Measurements from ENCODE around the gene KRTAP12-3. TPM values are rescaled to one million over a fixed set of nuclear protein-coding genes. Genes with fewer than 3 reads are reported as not detected.
"Not testable (repeated sequence)": the region's sequence is repeated elsewhere in the genome, so short reads cannot be mapped to it uniquely, and the experiment has no call there.

Gene KRTAP12-3
- polyA plus RNA-seq, 12 donors = not detected

DNA sequence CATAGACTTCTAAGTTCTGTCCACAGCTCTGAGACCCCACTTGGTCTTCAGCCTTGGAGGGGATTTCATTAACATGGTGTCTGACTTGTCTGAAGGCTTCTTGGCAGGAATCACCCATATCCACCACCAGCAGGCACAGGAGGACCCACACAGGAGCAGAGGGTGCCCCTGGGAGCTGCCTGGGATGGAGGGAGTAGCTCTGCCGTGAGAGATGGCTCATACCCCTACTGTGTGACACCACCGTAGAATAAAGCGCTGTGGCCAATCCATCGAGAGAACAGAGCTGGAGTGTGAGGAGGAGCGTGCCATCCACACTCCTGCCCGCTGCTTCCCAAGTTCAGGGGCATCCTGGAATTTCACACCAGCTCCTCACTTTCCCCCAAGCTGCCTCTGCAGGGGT, 27.3 kb downstream of the KRTAP12-3 start:
- DNase-seq = not testable (repeated sequence)

DNA sequence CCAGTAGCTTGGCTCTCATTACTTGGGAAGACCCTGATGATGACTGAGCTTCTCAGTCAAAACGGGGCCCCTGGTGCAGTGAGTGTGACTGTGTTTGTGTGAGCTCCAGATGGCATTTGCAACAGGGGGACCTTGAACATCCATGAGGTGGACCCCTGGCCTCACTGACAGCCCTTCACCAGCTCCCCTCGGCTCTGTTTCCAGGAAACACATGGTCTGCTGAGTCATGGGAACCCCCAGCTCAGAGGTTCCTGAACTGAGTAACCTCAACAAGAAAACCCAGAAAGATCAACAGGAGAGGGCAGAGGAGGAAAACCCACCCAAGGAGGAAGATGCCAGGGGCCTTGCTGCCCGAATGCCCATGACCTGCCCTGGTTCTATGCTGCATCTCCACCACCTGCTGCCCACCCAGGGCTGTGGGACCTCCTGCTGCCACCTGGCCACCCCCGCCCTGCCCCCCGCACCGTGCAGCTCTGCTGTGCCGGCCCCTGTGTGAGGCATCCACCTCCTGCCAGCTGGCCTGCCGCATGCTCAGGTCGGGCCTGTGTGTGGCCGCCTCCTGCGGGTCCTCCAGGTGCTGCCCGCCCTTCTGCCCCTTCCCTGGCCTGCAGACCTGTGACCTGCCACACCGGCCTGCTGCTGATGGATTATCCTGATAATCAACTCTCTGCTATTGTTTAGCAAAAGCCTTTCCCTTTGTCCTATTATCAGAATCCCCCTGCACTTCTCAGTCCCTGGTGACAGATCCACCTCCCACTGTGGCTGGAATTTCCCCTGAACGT, 28.5 kb downstream of the KRTAP12-3 start:
- no peak for DNase-seq

DNA sequence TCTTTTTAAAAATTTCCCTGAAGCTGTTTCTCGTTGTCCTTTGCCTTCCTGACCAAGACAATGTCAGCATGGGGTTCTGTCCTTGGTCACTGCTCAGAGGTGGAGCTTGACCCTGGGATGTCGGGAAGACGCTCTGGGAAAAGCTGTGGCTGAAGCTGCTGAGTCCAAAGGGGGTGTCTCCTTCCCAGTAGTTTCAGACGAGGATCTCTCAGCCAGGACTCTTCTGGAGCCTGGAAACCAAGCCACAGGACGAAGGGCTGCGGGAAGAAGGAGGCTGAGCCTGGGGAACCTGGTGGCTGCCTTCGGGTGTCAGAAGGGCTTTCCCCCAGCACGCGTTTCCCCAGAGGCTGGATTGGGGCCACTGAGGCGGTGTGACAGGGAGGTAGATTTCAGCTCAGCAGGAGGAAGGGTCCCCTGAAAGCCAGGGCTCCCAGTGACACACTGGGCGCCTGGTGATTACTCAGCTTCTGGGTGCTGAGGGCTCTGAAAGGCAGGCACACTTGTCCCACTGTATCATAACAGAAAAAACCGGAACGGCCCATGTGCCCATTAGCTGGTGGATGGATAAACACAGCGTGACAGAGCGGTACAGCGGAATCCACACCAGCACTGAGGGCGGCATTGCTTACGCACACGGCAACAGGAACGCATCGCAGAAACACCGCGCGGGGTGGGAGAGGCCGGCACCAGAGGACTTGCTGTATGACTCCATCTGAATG, 29.3 kb downstream of the KRTAP12-3 start:
- DNase-seq = no peak

DNA sequence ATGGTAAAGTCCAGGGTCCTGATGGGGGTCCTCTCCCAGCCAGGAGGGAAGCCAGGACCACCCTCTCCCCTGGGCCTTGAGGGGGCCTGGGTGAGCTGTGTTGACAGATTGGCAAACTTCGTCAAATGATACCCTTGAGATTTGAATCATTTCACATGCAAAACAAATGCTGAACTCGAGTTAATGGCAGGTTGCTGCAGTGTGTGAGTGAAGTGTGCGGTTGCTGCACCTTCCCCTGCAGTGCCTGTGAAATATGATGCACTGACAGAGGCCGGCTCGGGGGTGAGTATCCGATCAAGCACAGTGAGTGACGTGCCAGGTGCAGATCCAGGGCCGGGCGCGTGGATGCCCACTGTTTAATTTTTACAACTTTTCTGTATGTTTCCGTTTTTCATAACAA, 29.9 kb downstream of the KRTAP12-3 start:
- DNase-seq = no peak

DNA sequence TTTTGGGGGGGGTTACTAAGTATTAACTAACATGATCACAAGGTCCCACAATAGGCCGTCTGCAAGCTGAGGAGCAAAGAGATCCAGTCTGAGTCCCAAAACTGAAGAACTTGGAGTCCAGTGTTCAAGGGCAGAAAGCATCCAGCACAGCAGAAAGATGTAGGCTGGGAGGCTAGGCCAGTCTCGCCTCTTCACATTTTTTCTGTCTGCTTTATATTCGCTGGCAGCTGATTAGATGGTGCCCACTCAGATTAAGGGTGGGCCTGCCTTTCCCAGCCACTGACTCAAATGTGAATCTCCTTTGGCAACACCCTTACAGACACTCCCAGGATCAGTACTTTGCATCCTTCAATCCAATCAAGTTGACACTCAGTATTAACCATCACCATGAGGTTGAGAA, 32.0 kb downstream of the KRTAP12-3 start:
- DNase-seq = not testable (repeated sequence)

DNA sequence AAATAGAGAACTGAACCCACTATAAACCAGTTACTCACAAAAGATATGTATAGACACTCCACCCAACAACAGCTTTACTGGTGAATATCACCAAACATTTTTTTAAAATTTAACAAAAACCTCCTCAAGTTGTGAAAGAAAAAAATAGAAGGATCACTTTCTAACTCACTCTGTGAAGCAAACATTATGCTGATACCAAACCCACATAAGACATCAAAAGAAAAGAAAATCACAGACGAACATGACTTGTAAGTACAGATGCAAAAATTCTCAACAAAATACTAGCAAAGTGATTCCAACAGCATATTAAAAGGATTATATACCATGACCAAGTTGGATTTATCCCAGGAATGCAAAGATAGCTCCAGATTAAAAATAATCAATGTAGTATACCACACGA, 34.0 kb downstream of the KRTAP12-3 start:
- DNase-seq = no peak

DNA sequence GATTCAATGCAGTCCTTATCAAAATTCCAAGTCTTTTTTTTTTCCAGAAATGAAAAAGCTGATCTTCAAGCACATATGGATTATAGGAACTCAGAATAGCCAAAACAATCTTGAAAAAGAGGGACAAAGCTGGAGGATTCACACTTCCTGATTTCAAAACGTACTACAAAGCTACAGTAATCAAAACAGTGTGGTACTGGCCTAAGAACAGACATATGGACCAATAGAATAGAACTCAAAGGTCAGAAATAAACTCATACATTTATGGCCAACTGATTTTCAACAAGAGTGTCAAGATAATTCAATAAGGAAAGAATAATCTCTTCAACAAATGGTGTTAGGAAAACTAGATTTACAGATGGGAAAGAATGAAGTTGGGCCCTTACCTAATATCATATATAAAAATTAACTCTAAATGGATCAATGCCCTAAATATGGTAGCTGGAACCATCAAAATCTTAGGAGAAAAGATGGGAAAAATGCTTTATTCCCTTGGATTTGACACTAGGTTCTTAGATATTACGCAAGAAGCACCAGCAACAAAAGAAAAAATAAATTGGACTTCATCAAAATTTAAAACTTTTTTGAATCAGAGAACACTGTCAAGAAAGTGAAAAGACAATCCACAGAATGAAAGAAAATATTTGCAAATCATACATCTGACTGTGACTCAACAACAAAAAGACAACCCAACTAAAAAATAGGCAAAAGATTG, 35.2 kb downstream of the KRTAP12-3 start:
- DNase-seq = no peak

DNA sequence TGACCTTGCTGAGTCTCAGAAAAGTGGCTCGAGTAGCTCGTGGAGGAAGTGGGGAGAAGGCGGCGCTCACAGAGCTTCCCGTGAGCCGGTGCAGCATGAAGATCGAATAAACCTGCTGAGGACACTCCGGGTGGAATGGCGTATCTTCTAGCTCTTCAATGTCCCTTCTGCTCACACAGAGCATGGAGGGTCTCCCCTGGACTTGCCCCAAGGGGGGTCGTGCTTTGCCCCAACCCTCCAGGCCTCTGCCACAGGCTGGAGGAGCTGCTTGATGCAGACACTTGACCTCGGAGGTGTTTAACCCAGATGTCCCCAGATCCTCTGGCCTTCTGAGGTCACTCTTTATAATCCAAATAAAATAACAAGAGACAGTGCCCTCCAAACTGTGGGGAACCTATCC, 37.0 kb downstream of the KRTAP12-3 start:
- DNase-seq = no peak

DNA sequence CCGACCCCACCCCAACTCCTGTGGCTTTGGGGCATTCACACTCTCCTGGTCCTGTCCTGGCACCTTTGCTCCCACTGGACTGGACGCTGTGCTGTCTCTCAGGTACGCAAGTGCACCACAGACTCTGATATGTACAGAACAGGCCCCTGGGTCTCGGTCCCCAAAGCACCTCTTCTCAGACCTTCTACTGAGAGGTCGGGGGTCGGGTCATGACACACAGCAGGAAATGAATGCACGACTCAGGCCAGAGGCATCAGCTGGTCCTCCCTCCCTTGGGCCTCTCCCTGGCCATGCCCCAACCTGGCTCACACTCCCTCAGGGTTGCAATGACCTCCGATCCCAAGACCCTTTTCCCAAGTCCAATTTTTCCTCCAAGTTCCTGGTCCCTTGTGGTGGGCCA, 37.5 kb downstream of the KRTAP12-3 start:
- DNase-seq = no peak

DNA sequence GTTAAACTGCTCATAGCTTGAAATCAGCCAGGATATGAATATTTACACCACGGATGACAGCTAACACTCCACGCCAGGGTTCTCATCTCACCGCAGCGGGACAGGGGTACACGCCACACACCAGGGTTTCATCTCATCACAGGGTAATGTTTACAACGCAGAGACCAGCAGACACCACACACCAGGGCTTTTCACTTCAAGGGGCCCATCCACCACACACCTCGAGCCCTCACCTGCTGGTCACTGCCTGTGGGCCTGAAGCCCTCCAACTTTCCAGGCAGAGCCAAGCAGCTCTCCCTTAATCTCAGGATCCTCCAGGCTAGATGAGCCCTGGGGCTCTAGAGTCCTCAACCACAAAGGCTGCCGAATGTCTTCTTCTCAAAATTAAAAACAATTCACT, 37.9 kb downstream of the KRTAP12-3 start:
- no peak for DNase-seq

DNA sequence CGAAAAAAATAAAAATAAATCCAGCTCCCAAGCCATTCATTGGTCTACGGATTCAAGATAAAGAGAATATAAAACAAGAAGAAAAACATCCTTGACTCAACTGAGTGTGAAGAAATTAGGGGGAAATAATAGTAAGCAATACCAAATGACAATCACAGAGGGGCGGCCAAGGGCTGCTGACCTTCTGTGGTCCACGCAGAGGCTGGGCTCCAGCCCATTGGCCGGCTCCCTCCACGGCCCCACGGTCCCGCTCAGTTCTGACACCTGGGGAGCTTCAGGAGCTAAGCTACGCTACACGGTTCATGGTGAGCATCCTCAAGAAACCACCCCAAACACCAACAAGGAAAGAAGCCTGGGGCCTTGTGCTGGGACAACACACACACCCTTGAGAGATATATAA, 38.8 kb downstream of the KRTAP12-3 start:
- DNase-seq = no peak

DNA sequence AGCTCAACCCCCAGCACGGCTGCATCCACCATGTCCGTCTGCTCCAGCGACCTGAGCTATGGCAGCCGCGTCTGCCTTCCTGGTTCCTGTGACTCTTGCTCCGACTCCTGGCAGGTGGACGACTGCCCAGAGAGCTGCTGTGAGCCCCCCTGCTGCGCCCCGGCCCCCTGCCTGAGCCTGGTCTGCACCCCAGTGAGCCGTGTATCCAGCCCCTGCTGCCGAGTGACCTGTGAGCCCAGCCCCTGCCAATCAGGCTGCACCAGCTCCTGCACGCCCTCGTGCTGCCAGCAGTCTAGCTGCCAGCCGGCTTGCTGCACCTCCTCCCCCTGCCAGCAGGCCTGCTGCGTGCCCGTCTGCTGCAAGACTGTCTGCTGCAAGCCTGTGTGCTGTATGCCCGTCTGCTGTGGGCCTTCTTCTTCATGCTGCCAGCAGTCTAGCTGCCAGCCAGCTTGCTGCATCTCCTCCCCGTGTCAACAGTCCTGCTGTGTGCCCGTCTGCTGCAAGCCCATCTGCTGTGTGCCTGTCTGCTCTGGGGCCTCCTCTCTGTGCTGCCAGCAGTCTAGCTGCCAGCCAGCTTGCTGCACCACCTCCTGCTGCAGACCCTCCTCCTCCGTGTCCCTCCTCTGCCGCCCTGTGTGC, 39.6 kb downstream of the KRTAP12-3 start, which contains the start of gene KRTAP10-12:
KRTAP10-12 (plus strand) TSS at position 1 of the 639 bp plus-strand sequence; CDS start at position 31, 30 bp downstream.
- not testable (repeated sequence) for DNase-seq

DNA sequence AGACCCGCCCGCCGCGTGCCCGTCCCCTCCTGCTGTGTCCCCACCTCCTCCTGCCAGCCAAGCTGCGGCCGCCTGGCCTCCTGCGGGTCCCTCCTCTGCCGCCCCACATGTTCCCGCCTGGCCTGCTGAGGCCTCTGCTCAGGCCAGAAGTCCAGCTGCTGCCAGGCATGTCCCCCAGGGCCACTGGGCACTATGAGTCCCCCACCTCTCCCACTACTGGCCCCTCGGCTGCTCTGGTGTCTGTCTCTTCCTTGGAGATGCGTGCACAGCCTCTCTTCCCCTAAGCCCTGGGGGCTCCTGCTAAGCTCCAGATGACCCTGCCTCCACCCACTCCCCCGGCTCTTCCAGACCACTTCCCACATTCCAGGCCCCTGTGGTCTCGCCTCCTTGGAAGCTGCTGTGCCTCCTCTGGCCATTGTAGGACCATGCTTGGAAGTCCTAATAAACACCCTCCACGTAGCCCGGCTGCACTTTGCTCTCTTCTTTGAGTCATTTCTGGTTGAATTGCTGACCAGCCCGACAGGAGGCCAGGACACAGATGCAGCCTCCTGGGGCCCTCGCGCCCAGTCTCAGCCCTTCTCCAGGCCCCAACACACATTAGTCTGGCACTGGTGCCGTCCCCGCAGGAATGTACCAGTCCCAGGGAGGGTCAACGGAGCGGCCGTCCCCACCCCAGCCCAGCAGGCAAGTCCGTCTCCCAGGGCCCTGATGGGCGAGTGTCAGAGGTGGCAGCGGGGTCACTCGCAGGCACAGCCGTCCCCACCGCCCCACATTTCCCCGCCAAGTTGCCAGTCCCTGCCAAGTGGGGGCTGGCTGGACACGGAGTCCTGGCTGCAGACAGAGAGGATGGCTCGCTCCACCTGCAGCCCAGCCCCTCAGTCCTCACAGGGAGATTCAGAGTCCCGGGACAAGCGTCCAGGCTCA, 40.3 kb downstream of the KRTAP12-3 start:
- no peak for DNase-seq

DNA sequence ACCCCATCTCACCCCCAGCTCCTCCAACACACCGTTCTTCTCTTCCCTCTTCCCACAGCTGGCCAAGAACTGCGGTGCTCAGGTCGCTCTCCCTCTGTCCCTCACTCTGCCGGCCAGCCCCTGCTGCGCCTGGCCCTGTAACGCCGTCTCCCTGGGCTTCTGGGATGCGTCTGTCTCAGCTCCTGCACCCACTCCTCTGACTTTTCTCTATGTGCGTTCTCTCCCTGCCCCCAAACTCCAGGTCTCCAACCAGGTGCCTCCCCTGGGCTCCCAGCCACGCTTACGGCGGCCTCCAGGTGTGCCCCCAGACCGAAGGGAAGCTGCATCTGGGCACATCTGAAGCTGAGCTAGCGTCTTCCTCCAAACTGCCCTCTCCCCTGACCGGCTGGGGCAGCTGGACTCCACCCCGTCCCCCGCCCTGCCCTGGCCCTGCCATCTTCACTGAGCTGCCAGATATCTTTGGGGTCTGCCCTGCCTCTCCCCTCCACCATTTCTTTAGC, 41.8 kb downstream of the KRTAP12-3 start:
- no peak for DNase-seq

DNA sequence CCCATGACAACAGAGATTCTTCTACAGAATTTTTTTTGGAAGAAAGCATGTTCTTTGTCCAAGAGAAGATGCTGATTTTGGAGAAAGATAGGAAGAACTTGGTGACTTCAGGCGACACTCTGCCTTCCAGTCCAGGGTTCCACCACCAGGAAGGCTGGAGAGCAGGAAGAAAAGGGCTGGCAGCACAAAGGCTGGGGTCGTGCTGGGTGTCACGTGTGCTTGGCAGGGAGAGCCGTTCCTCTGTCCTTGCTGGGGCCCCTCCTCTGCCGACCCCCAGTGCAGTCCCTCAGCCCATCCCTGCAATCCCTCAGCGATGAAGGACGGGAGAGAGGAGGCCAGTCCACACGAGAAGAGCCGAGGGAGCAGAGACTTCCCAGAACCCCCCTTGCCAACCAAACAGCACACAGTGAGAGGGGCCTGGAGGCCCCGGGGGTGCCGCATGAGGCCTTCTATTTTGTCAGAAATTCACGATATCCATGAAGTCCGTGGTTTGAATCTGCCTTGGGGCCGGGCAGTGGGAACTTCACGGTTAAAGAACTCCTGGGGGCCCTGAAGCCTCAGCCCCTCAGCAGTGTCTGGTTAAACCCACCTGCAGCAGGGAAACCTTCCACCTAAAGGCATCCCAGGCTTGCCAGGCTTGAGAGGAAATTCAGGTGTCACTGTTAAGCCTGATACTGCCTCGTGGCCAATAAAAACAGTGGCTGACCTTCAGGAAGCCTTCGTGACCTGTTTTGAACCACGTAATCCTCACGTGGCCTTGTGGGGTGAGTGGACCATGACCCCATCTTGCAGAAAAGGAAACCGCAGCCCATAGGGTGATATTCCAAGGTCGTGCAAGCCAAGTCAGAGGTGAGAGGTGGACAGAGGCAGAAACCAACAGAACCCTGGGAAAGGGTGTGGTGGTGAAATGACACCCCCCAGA, 42.6 kb downstream of the KRTAP12-3 start:
- DNase-seq = no peak

DNA sequence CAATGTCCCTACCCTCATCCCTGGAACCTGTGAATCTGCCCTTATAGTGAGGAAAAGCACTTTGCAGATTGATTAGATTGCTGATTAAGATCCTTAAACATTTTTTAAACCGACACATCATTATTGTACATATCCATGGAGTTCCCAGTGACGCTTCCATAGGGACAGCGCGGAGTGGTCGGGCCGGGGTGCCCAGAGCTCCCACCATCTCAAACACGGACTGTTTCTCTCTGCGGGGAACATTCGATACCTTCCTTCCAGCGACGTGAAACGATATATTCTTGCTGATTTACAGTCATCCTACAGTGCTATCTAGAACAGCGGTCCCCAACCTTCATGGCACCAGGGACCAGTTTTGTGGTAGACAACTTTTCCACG, 43.3 kb downstream of the KRTAP12-3 start:
- DNase-seq = no peak

DNA sequence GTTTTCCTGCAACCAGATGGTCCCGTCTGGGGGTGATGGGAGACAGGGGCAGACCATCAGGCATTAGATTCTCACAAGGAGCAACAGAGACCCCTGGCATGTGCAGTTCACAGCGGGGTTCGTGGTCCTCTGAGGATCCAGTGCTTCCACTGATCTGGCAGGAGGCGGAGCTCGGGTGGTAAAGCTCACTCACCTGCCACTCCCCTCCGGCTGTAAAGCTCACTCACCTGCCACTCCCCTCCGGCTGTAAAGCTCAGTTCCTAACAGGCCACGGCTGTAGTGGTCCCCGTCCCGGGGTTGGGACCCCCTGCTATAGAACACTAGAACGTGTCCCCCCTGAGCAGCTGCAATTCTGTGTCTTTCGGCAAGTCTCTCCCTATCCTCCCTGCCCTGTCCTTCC, 43.8 kb downstream of the KRTAP12-3 start:
- no peak for DNase-seq

DNA sequence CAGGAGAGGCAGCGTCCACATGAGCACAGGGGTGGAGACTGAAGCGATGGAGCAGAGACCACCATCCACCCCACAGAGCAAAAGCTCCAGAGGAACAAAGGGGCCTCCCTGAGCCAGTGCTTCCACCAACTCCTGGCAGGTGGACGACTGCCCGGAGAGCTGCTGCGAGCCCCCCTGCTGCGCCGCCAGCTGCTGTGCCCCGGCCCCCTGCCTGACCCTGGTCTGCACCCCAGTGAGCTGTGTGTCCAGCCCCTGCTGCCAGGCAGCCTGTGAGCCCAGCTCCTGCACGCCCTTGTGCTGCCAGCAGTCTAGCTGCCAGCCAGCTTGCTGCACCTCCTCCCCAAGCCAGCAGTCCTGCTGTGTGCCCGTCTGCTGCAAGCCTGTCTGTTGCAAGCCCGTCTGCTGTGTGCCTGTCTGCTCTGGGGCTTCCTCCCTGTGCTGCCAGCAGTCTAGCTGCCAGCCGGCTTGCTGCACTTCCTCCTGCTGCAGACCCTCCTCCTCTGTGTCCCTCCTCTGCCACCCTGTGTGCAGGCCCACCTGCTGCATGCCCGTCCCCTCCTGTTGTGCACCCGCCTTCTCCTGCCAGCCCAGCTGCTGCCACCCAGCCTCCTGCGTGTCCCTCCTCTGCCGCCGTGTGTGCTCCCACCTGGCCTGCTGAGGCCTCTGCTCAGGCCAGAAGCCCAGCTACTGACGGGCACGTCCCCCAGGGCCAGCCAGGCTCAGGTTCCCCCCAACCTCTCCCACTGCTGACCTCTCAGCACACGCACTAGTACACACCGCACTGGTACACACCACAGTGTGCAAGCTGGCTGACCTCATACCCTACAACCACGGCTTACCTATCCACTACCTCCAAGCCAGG, 44.6 kb downstream of the KRTAP12-3 start:
- no peak for DNase-seq

All from muscle of arm (tissue), 12 donors.